Thyroid gland (tissue), 4 donors: ENCODE measurements around the gene QPRT.

Experiments used
- POLR2A ChIP-seq, 2 donors: fragments of 450-650 bp; IDR thresholded peaks; one replicate each; pipeline ENCODE4 v1.6.1; 2017; ENCODE audit warnings: antibody characterized with exemption in 2 of 2, mild to moderate bottlenecking in 2 of 2, moderate library complexity in 1 of 2
- TF ChIP-seq, protein P1 (sequence below), 6 experiments: fragments of 200-600 bp in 3 of 6; fragments of 450-650 bp in 3 of 6; sonication (generic) in 3 of 6; IDR thresholded peaks; one replicate each; pipeline ENCODE4 v1.5.1; 2016 to 2019; ENCODE audit warnings: antibody characterized with exemption in 6 of 6, mild to moderate bottlenecking in 2 of 6, inconsistent platforms in 1 of 6, moderate library complexity in 1 of 6

- TF ChIP-seq, protein P1, sequence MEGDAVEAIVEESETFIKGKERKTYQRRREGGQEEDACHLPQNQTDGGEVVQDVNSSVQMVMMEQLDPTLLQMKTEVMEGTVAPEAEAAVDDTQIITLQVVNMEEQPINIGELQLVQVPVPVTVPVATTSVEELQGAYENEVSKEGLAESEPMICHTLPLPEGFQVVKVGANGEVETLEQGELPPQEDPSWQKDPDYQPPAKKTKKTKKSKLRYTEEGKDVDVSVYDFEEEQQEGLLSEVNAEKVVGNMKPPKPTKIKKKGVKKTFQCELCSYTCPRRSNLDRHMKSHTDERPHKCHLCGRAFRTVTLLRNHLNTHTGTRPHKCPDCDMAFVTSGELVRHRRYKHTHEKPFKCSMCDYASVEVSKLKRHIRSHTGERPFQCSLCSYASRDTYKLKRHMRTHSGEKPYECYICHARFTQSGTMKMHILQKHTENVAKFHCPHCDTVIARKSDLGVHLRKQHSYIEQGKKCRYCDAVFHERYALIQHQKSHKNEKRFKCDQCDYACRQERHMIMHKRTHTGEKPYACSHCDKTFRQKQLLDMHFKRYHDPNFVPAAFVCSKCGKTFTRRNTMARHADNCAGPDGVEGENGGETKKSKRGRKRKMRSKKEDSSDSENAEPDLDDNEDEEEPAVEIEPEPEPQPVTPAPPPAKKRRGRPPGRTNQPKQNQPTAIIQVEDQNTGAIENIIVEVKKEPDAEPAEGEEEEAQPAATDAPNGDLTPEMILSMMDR (IDR thresholded peaks at IDR 0.05), result no peak
- TF ChIP-seq POLR2A (IDR thresholded peaks at IDR 0.05), result no peak
Observed at GRCh38 chr16:29727452-29727851, 48.5 kb downstream of the QPRT start.
